A673 (cell line): ENCODE results near the gene COLEC12. TPM values are rescaled to one million over a fixed set of nuclear protein-coding genes. Genes with fewer than 3 reads are reported as not detected.

Experiments
- BruUV-seq: library from RNA; stranded (reverse); fragments of 400-500 nt; replicated peaks from 2 replicates; lab custom pipeline; 2021; lab: Mats Ljungman, UMichigan
- CTCF ChIA-PET: fragments of 300-600 bp; sonication (Branson Sonifier 250); formaldehyde crosslinking; loops from one replicate; lab custom pipeline; 2022; ENCODE audit warnings: antibody characterized with exemption; lab: Charles Lee
- POLR2A ChIA-PET: fragments of 300-600 bp; sonication (Branson Sonifier 250); formaldehyde crosslinking; loops from one replicate; lab custom pipeline; 2022; ENCODE audit warnings: antibody characterized with exemption; ENCODE audit not compliant: low non-redundant PET; lab: Charles Lee
- DNase-seq: peaks from one replicate; pipeline ENCODE4 v3.0.0-alpha.2; 2015; ENCODE audit warnings: low spot score
- H3K27ac ChIP-seq: fragments of 200-600 bp; sonication (generic); 2 replicates; pipeline ENCODE4 v1.5.1; 2016; ENCODE audit warnings: mixed run types, low read depth, mild to moderate bottlenecking, mixed read lengths, antibody characterized with exemption, low read length; ENCODE audit not compliant: poor library complexity, severe bottlenecking
- H3K27me3 ChIP-seq: fragments of 200-600 bp; sonication (generic); replicated peaks from 2 replicates; pipeline ENCODE4 v1.6.1; 2017; ENCODE audit warnings: mixed run types, low read depth, mild to moderate bottlenecking, mixed read lengths, antibody characterized with exemption, low read length; ENCODE audit not compliant: insufficient read depth, poor library complexity
- H3K36me3 ChIP-seq: fragments of 200-600 bp; sonication (generic); 2 replicates; pipeline ENCODE4 v1.6.1; 2016; ENCODE audit warnings: mixed run types, mild to moderate bottlenecking, mixed read lengths, antibody characterized with exemption, low read length; ENCODE audit not compliant: insufficient read depth, poor library complexity, severe bottlenecking
- H3K4me1 ChIP-seq: fragments of 200-600 bp; sonication (generic); 2 replicates; pipeline ENCODE4 v1.6.1; 2017; ENCODE audit warnings: mixed run types, mild to moderate bottlenecking, mixed read lengths, antibody characterized with exemption, low read length; ENCODE audit not compliant: insufficient read depth, poor library complexity, severe bottlenecking
- H3K4me3 ChIP-seq: fragments of 200-600 bp; sonication (generic); 2 replicates; pipeline ENCODE4 v1.5.1; 2016; ENCODE audit warnings: low read depth, mixed run types, mild to moderate bottlenecking, mixed read lengths, low read length; ENCODE audit not compliant: poor library complexity, severe bottlenecking
- H3K9me3 ChIP-seq: fragments of 200-600 bp; sonication (generic); 2 replicates; pipeline ENCODE4 v1.6.1; 2016; ENCODE audit warnings: mixed run types, low read depth, mild to moderate bottlenecking, mixed read lengths, antibody characterized with exemption, low read length; ENCODE audit not compliant: poor library complexity, severe bottlenecking
- EZH2 ChIP-seq: fragments of 200-600 bp; sonication (generic); IDR thresholded peaks from 2 replicates; pipeline ENCODE4 v1.6.1; 2017; ENCODE audit warnings: borderline replicate concordance, low read depth, mild to moderate bottlenecking, mixed read lengths, antibody characterized with exemption, low read length; ENCODE audit not compliant: poor library complexity, severe bottlenecking
- intact Hi-C: fragments of 100-400 bp; cut with micrococcal nuclease; formaldehyde crosslinking; loops from one replicate; pipeline ENCODE4 v1.10.0; 2022; ENCODE audit not compliant: unreplicated experiment
- total RNA-seq: library from RNA; stranded (reverse); gene quantifications from 2 replicates; pipeline ENCODE4 v1.2.3, GENCODE V29; 2021
- TF ChIP-seq, protein P1 (sequence below): fragments of 300-800, 200-600 bp; sonication (generic); conservative IDR thresholded peaks from 2 replicates; pipeline ENCODE4 v1.5.1; 2017; ENCODE audit warnings: low read depth, mild to moderate bottlenecking, antibody characterized with exemption, low read length, moderate library complexity, mixed read lengths

COLEC12 gene
- total RNA-seq, 1 experiment from 2014 or later: 0.86 TPM

DNA sequence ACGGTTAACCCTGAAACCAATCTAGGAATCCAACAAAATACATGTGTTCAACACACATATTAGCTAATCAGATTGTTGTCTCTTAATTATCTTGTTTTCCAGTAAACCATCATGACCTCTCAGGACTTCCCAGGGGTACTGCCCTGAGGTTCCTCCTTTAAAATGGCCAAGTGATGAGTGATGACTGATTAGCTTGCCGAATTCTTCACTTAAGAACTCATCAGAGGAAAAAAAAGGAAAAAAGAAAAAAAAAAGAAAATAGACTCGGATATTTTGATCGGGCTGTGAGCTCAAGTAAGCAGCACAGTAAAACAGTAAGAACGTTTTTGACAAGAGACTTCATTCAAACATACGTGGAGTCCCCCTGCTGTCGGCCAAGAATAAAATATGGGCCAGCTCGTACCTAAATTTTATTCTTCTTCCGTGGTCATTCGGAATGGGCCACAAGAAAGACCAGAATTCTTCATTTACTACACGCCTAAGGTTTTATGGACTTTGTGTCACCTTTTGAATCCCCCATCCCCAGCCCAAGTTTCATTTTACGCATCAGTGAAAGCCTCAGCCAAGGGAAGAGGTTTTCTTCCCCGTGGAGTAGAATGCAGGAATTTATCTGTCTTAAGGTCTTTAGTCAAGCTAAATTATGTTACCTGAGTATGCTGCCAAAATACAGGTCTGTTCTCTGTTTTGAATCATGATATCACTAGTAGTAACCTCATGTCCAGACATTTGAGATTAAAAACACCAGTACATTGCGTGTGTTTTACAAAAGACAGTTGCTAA is 40.5 kb downstream of the COLEC12 start:
- no peak for DNase-seq
- TF ChIP-seq, protein P1, sequence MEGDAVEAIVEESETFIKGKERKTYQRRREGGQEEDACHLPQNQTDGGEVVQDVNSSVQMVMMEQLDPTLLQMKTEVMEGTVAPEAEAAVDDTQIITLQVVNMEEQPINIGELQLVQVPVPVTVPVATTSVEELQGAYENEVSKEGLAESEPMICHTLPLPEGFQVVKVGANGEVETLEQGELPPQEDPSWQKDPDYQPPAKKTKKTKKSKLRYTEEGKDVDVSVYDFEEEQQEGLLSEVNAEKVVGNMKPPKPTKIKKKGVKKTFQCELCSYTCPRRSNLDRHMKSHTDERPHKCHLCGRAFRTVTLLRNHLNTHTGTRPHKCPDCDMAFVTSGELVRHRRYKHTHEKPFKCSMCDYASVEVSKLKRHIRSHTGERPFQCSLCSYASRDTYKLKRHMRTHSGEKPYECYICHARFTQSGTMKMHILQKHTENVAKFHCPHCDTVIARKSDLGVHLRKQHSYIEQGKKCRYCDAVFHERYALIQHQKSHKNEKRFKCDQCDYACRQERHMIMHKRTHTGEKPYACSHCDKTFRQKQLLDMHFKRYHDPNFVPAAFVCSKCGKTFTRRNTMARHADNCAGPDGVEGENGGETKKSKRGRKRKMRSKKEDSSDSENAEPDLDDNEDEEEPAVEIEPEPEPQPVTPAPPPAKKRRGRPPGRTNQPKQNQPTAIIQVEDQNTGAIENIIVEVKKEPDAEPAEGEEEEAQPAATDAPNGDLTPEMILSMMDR: no peak
- no peak for TF ChIP-seq EZH2
- no TSS peak for BruUV-seq
- intact Hi-C loops: no loop called here
- POLR2A ChIA-PET: no interaction called here
- H3K4me3 ChIP-seq: no peak overlapping the region
- no peak overlapping the region for H3K27ac ChIP-seq
- H3K4me1 ChIP-seq: peaks cover 37% of the 10 kb centered on the region
- H3K9me3 ChIP-seq: no peaks in the 10 kb centered on the region
- no peaks in the 10 kb centered on the region for H3K36me3 ChIP-seq
- CTCF ChIA-PET: no interaction called here
- no peaks in the 10 kb centered on the region for H3K27me3 ChIP-seq

DNA sequence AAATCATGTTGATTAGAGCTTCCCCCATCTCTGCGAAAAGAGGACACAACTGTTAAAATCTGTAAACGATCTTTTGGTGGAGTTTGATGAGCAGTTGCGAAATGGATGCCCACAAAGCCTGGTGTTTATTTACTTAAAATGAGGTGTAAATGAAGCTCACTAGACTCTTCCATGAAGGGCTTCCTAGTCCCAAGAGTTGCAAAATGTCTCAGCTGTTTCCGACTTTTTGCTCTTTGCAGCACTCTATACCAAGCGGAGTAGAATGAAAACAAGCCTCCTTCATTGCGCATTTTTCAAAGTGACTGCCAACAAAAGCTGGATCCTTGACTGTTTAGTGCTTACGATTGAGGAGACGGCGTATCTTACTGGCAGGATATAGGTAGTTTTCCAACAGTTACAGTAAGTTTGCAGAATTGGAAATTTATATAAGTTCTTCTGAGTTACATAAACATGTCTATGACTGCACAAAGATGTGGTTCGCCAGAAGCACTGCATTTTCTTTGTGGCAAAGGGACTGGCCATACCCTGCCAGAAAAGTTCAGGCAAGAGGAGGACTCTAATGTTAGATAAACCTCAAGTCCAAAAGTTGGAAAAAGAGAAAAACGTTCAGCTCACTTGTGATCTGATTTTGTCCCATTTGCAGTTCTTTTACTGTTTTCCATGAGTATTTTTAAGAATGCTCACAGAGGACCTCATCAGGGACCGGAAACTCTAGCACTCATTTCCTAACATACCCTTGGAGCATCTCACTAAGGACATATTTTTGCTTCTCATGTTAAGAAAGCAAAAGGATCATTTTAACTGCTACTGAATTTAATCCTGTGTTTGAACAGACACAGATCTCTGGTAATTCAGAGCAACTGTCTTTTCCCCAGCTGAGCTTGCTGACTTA is 42.7 kb downstream of the COLEC12 start:
- ChIA-PET CTCF (no interaction called here), POLR2A (no interaction called here)
- BruUV-seq: no TSS peak
- no peaks in the 10 kb centered on the region for H3K36me3 ChIP-seq
- H3K4me3 ChIP-seq: no peak overlapping the region
- intact Hi-C loops: no loop called here
- H3K4me1 ChIP-seq: peaks cover 29% of the 10 kb centered on the region
- TF ChIP-seq, protein P1: no peak
- TF ChIP-seq EZH2: no peak
- peak overlapping the region; percentile 76 for H3K27ac ChIP-seq
- no peak for DNase-seq
- H3K9me3 ChIP-seq: no peaks in the 10 kb centered on the region
- H3K27me3 ChIP-seq: no peaks in the 10 kb centered on the region

DNA sequence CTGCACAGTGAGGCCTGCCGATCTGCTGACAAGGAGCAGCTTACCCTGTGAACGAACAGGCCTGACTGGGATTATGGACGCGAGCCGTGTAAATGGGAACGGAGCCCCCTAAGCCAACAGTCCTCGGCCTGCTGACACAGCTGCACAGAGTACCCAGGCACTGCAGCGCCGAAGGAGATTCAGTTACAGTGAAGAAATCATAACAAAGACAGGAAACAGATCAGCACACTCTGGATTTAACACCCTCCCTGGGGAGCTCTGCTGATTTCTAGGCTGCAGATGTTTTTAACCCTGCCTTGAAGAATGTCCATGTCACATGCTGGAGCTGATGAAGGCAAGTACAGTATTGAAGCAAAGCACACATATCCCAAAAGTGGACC is 43.4 kb downstream of the COLEC12 start:
- ChIA-PET POLR2A (interaction anchor here (0.6 kb wide), 1 partner anchor 24 kb away, joined by 11 read pairs; no protein-coding TSS in a partner anchor), CTCF (no interaction called here)
- Histone ChIP-seq H3K9me3 (no peaks in the 10 kb centered on the region), H3K27ac (peak overlapping the region; percentile 76), H3K4me3 (no peak overlapping the region), H3K36me3 (no peaks in the 10 kb centered on the region), H3K4me1 (peaks cover 29% of the 10 kb centered on the region), H3K27me3 (no peaks in the 10 kb centered on the region)
- DNase-seq: peak; percentile 94
- BruUV-seq: no TSS peak
- TF ChIP-seq, protein P1: no peak
- no peak for TF ChIP-seq EZH2
- intact Hi-C loops: no loop called here
